Thoracic aorta (tissue), 2 donors: Measurements from ENCODE around the gene ATP10A. TPM values are rescaled to one million over a fixed set of nuclear protein-coding genes. Genes with fewer than 3 reads are reported as not detected.
A peak's percentile ranks its signal among the peaks of the same experiment; 100 is the strongest.
"Not testable (repeated sequence)": the region's sequence is repeated elsewhere in the genome, so short reads cannot be mapped to it uniquely, and the experiment has no call there.

Source experiments
- ATAC-seq: fragments of 150-250 bp; one replicate; pipeline ENCODE4 v1.8.0; 2017; ENCODE audit warnings: low read depth; ENCODE audit not compliant: insufficient number of reproducible peaks, low FRiP score
- DNase-seq: peaks from one replicate; pipeline ENCODE4 v3.0.0-alpha.2; 2020; ENCODE audit warnings: low spot score
- H3K27ac ChIP-seq, 2 donors: fragments of 200-600 bp; sonication (generic); 1 replicate in 1 of 2; 2 replicates in 1 of 2; pipeline ENCODE4 v1.5.1; 2016; ENCODE audit warnings: mild to moderate bottlenecking in 2 of 2, moderate library complexity in 2 of 2
- H3K27me3 ChIP-seq: fragments of 200-600 bp; sonication (generic); replicated peaks from 2 replicates; pipeline ENCODE4 v1.6.0; 2016; ENCODE audit warnings: mild to moderate bottlenecking; ENCODE audit not compliant: insufficient read depth
- H3K36me3 ChIP-seq: fragments of 200-600 bp; sonication (generic); one replicate; pipeline ENCODE4 v1.5.1; 2016
- H3K4me1 ChIP-seq, 2 donors: fragments of 200-600 bp; sonication (generic); 1 replicate in 1 of 2; 2 replicates in 1 of 2; pipeline versions ENCODE4 v1.5.1 to v1.6.0; 2016; ENCODE audit warnings: low read depth in 2 of 2, mild to moderate bottlenecking in 1 of 2; ENCODE audit not compliant: control insufficient read depth in 1 of 2
- H3K4me3 ChIP-seq: fragments of 200-600 bp; sonication (generic); 2 replicates; pipeline ENCODE4 v1.5.1; 2016; ENCODE audit warnings: mild to moderate bottlenecking
- H3K9me3 ChIP-seq: fragments of 200-600 bp; sonication (generic); 2 replicates; pipeline ENCODE4 v1.5.1; 2016
- total RNA-seq, 2 donors: library from RNA; depleted of rRNA; stranded (reverse); fragments of >200 nt; gene quantifications; one replicate each; pipeline versions ENCODE4 v1.1.0 to v1.2.3, GENCODE V29; 2016
- TF ChIP-seq, protein P1 (sequence below): fragments of 200-600 bp; sonication (generic); IDR thresholded peaks from one replicate; pipeline ENCODE4 v1.5.1; 2019; ENCODE audit warnings: antibody characterized with exemption

Gene ATP10A
- total RNA-seq, 2 donors from 2014 or later: 59.4 to 89.8 TPM

DNA sequence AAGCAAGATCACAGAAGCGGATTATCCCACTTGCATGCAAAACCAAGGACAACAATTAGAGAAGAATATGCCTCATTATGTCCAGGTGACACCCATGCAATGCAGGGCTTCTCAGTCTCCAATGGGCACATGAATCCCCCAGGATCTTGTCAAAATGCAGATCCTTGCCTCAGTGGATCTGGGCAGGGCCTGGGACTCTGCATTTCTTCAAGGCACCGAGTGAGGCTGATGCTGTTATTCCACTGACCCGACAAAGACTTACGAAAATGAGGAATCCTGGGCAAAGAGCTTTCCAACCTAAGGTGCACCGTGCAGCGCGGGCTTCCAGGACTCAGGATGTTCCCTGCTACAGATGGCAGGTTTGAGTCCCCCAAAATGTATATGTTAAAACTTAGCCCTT, 99.2 kb downstream of the ATP10A start:
- Histone ChIP-seq H3K36me3 (peaks cover 18% of the 10 kb centered on the region), H3K4me3 (no peak overlapping the region), H3K9me3 (no peaks in the 10 kb centered on the region), H3K27ac (no peak overlapping the region), H3K27me3 (no peaks in the 10 kb centered on the region), H3K4me1 (peaks cover 0 to 23% of the 10 kb centered on the region in 2 donors)
- TF ChIP-seq, protein P1, sequence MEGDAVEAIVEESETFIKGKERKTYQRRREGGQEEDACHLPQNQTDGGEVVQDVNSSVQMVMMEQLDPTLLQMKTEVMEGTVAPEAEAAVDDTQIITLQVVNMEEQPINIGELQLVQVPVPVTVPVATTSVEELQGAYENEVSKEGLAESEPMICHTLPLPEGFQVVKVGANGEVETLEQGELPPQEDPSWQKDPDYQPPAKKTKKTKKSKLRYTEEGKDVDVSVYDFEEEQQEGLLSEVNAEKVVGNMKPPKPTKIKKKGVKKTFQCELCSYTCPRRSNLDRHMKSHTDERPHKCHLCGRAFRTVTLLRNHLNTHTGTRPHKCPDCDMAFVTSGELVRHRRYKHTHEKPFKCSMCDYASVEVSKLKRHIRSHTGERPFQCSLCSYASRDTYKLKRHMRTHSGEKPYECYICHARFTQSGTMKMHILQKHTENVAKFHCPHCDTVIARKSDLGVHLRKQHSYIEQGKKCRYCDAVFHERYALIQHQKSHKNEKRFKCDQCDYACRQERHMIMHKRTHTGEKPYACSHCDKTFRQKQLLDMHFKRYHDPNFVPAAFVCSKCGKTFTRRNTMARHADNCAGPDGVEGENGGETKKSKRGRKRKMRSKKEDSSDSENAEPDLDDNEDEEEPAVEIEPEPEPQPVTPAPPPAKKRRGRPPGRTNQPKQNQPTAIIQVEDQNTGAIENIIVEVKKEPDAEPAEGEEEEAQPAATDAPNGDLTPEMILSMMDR: no peak
- ATAC-seq (no peak), DNase-seq (no peak)

DNA sequence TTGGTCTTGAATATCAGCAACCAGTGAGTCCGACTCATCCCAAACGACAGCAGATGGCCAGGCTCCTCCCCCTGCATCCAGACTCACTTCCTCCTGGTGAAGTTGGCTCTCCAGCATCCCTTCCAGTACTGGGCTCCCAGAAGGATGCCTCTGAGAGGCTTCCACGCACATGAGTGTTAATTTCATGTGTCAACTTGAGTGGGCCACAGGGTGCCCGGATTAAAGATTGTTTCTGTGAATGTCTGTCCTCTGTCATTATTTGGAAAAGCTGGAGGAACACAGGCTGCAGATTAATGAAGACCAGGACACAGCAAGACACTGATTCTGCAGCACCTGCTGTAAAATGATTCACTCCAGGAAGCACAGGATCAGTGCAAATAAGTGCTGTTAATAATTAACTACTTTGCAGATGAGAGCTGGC, 99.8 kb downstream of the ATP10A start:
- ATAC-seq: no peak

DNA sequence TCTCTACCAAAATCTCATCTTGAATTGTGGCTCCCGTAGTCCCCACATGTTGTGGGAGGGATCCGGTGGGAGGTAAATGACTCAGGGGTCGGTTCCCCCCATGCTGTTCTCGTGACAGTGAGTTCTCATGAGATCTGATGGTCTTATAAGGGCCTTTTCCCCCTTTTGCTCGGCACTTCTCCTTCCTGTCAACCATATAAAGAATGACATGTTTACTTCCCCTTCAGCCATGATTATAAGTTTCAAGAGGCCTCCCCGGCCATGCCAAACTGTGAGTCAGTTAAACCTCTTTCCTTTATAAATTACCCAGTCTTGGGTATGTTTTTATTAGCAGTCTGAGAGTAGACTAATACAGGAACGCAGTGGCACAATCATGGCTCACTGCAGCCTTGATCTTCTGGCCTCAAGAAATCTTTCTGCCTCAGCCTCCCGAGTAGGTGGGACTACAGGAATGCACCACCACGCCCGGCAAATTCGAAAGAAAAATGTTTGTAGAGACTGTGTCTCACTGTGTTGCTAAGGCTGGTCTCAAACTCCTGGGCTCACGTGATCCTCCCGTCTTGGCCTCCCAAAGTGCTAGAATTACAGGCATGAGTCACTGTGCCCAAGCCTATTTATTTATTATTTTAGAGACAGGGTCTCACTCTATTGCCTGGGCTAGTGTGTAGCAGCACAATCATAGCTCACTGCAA, 101.0 kb downstream of the ATP10A start:
- Histone ChIP-seq H3K27ac (peak overlapping the region; percentile 52 to 58), H3K27me3 (no peaks in the 10 kb centered on the region), H3K4me3 (no peak overlapping the region), H3K9me3 (no peaks in the 10 kb centered on the region), H3K4me1 (peaks cover 0 to 23% of the 10 kb centered on the region in 2 donors), H3K36me3 (peaks cover 13% of the 10 kb centered on the region)
- DNase-seq: no peak
- TF ChIP-seq, protein P1: no peak
- peak; percentile 48 for ATAC-seq

More for the DNA sequence above, 99.8 kb downstream of the ATP10A start:
- peaks cover 0 to 23% of the 10 kb centered on the region in 2 donors for H3K4me1 ChIP-seq
- no peak overlapping the region for H3K27ac ChIP-seq
- H3K9me3 ChIP-seq: no peaks in the 10 kb centered on the region
- TF ChIP-seq, protein P1: no peak
- peaks cover 18% of the 10 kb centered on the region for H3K36me3 ChIP-seq
- no peak overlapping the region for H3K4me3 ChIP-seq
- DNase-seq: no peak
- no peaks in the 10 kb centered on the region for H3K27me3 ChIP-seq

DNA sequence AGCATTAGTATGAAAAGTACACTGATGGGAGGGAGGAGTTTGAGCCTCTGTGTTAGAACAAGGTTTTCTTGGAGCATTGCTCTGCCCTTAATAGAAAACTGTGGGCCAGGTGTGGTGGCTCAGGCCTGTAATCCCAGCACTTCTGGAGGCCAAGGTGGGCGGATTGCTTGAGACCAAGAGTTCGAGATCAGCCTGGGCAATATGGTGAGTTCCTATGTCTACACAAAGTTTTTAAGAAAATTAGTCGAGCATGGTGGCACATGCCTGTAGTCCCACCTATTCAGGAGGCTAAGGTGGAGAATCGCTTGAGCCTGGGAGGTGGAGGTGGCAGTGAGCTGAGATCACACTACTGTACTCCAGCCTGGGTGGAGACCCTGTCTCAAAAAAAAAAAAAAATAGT, 103.7 kb downstream of the ATP10A start:
- Histone ChIP-seq H3K27ac (no peak overlapping the region), H3K4me3 (no peak overlapping the region), H3K36me3 (peaks cover 7% of the 10 kb centered on the region), H3K9me3 (no peaks in the 10 kb centered on the region), H3K4me1 (peaks cover 0 to 23% of the 10 kb centered on the region in 2 donors), H3K27me3 (no peaks in the 10 kb centered on the region)
- ATAC-seq (no peak), DNase-seq (no peak)
- TF ChIP-seq, protein P1: no peak

DNA sequence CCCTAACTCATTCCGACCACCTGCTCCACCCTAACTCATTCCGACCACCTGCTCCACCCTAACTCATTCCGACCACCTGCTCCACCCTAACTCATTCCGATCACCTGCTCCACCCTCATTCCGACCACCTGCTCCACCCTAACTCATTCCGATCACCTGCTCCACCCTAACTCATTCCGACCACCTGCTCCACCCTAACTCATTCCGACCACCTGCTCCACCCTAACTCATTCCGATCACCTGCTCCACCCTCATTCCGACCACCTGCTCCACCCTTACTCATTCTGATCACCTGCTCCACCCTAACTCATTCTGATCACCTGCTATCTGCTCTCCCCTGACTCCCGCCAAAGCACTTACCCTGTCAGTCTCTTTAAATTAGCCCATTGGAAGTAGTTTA, 104.5 kb downstream of the ATP10A start:
- H3K4me1 ChIP-seq: peaks cover 0 to 23% of the 10 kb centered on the region in 2 donors
- not testable (repeated sequence) for ATAC-seq, H3K36me3 ChIP-seq, H3K27ac ChIP-seq, DNase-seq, H3K27me3 ChIP-seq, H3K4me3 ChIP-seq, H3K9me3 ChIP-seq
